ENCODE measurements around the gene RAPGEF1.

DNA sequence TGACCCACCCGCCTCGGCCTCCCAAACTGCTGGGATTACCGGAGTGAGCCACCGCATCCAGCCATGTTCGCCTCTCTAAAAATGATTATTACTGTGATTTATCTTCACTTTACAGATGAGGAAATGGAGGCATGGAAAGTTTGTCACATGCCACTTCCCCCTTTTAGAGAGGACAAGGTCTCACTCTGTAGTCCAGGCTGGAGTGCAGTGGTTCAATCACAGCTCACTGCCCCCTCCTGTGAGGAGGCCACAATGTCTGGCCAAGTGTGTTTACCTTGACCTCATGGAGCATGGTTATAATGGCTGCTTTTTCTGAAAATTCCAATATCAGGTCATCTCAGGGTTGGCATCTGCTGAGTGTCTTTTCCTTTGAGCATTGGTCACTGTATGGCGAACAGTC lies 187.8 kb downstream of the RAPGEF1 start:
- TF ChIP-seq, protein P1, sequence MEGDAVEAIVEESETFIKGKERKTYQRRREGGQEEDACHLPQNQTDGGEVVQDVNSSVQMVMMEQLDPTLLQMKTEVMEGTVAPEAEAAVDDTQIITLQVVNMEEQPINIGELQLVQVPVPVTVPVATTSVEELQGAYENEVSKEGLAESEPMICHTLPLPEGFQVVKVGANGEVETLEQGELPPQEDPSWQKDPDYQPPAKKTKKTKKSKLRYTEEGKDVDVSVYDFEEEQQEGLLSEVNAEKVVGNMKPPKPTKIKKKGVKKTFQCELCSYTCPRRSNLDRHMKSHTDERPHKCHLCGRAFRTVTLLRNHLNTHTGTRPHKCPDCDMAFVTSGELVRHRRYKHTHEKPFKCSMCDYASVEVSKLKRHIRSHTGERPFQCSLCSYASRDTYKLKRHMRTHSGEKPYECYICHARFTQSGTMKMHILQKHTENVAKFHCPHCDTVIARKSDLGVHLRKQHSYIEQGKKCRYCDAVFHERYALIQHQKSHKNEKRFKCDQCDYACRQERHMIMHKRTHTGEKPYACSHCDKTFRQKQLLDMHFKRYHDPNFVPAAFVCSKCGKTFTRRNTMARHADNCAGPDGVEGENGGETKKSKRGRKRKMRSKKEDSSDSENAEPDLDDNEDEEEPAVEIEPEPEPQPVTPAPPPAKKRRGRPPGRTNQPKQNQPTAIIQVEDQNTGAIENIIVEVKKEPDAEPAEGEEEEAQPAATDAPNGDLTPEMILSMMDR (conservative IDR thresholded peaks at IDR 0.05 in 1 of 2, IDR thresholded peaks at IDR 0.05 in 1 of 2; ENCODE audit: low read depth in 1 of 2, low read length in 2 of 2) = no peak
- TF ChIP-seq EZH2 (IDR thresholded peaks at IDR 0.05; ENCODE audit: low read length, missing control alignments) = no peak

Data from fibroblast of lung (primary cell).